ENCODE measurements around the gene SLC5A1. TPM values are rescaled to one million over a fixed set of nuclear protein-coding genes. Genes with fewer than 3 reads are reported as not detected.

The SLC5A1 gene
- total RNA-seq, result not detected in 2 replicates

DNA sequence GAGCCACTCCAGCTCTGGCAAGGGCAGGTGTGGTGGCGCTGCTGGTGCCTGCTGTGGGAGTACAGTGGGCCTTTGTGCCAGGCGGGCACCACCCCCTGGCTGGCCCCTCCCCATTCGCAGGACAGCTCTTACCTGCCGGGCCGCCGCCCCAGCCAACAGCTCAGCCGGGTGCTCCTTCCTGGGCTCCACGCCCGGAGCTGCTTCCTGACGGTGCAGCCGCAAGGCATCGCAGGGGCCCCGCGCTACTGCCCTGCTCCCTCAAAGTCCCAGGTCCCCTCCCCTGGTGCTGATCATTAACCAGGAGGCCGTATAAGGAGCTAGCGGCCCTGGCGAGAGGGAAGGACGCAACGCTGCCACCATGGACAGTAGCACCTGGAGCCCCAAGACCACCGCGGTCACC is at the start of gene SLC5A1:
SLC5A1 (plus strand) TSS at position 338 of the 400 bp plus-strand sequence; CDS start at position 359, 21 bp downstream.
- Histone ChIP-seq H3K4me2 (ENCODE audit: insufficient read depth, low read length) (no peak within 1 kb of the TSS), H2AFZ (ENCODE audit: low read length) (no peak within 1 kb of the TSS), H3K4me1 (ENCODE audit: insufficient read depth, low read length) (no peaks in the 10 kb centered on the region), H3K9me3 (ENCODE audit: low read depth, low read length) (no peaks in the 10 kb centered on the region), H3K36me3 (ENCODE audit: insufficient read depth, low read length) (no peaks in the 10 kb centered on the region), H3K27me3 (ENCODE audit: insufficient read depth, low read length) (peaks cover 57% of the 10 kb centered on the region), H3K27ac (ENCODE audit: low read depth, low read length) (no peak within 1 kb of the TSS), H4K20me1 (ENCODE audit: insufficient read depth, low read length) (no peaks in the 10 kb centered on the region), H3K79me2 (ENCODE audit: insufficient read depth, low read length) (no peaks in the 10 kb centered on the region), H3K4me3 (ENCODE audit: insufficient read depth, low read length) (no peak within 1 kb of the TSS)
- TF ChIP-seq, protein P1, sequence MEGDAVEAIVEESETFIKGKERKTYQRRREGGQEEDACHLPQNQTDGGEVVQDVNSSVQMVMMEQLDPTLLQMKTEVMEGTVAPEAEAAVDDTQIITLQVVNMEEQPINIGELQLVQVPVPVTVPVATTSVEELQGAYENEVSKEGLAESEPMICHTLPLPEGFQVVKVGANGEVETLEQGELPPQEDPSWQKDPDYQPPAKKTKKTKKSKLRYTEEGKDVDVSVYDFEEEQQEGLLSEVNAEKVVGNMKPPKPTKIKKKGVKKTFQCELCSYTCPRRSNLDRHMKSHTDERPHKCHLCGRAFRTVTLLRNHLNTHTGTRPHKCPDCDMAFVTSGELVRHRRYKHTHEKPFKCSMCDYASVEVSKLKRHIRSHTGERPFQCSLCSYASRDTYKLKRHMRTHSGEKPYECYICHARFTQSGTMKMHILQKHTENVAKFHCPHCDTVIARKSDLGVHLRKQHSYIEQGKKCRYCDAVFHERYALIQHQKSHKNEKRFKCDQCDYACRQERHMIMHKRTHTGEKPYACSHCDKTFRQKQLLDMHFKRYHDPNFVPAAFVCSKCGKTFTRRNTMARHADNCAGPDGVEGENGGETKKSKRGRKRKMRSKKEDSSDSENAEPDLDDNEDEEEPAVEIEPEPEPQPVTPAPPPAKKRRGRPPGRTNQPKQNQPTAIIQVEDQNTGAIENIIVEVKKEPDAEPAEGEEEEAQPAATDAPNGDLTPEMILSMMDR (IDR thresholded peaks at IDR 0.05; ENCODE audit: extremely low read depth, low read depth, low read length), result no peak
- no peak for DNase-seq (ENCODE audit: insufficient read length, low spot score, missing footprints)

DNA sequence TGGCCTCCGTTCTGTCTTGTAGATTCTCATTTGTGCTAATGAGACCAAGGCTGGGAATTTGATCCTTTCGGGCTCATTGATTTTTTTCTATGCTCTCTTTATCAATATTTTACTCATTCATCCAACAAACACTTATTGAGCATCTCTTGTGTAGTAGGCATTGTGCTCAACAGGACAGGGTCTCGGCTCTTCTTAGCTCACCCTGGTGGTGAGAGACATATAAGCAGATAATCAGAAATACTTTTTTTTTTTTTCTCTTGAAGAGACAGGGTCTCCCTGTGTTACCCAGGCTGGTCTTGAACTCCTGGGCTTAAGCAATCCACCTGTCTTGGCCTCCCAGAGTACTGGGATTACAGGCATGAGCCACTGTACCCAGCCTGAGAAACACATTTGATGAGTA is 48.0 kb upstream of the SLC5A1 start:
- DNase-seq (ENCODE audit: insufficient read length, low spot score, missing footprints), result no peak
- Histone ChIP-seq H4K20me1 (ENCODE audit: insufficient read depth, low read length) (no peaks in the 10 kb centered on the region), H3K4me3 (ENCODE audit: insufficient read depth, low read length) (no peak overlapping the region), H3K4me2 (ENCODE audit: insufficient read depth, low read length) (no peak overlapping the region), H3K4me1 (ENCODE audit: insufficient read depth, low read length) (no peaks in the 10 kb centered on the region), H3K9me3 (ENCODE audit: low read depth, low read length) (no peaks in the 10 kb centered on the region), H3K36me3 (ENCODE audit: insufficient read depth, low read length) (no peaks in the 10 kb centered on the region), H3K79me2 (ENCODE audit: insufficient read depth, low read length) (no peaks in the 10 kb centered on the region), H3K27ac (ENCODE audit: low read depth, low read length) (no peak overlapping the region), H2AFZ (ENCODE audit: low read length) (no peak overlapping the region), H3K27me3 (ENCODE audit: insufficient read depth, low read length) (peaks cover 7% of the 10 kb centered on the region)
- TF ChIP-seq, protein P1 (IDR thresholded peaks at IDR 0.05; ENCODE audit: extremely low read depth, low read depth, low read length), result peak; percentile 11

DNA sequence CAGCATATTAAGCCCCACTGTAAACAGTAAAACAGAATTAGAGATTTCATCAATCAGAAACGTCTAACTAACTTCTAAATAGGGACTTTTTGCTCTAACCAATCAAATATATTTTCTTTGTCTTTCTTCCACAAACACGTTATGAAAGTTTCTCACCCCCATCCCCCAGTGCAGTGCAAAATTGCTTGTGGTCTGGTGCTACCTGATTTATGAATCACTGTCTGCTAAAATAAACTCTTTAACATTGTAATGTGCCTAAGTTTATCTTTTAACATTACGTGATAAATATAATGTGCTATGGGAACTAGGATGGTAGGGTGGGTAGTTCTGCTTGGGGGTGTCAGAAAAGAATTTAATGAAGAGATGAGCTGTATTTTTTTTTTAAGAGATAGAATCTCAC is 47.3 kb upstream of the SLC5A1 start:
- Histone ChIP-seq H3K79me2 (ENCODE audit: insufficient read depth, low read length) (no peaks in the 10 kb centered on the region), H3K27ac (ENCODE audit: low read depth, low read length) (no peak overlapping the region), H3K36me3 (ENCODE audit: insufficient read depth, low read length) (no peaks in the 10 kb centered on the region), H3K4me3 (ENCODE audit: insufficient read depth, low read length) (no peak overlapping the region), H3K4me1 (ENCODE audit: insufficient read depth, low read length) (no peaks in the 10 kb centered on the region), H3K4me2 (ENCODE audit: insufficient read depth, low read length) (no peak overlapping the region), H4K20me1 (ENCODE audit: insufficient read depth, low read length) (no peaks in the 10 kb centered on the region), H2AFZ (ENCODE audit: low read length) (no peak overlapping the region), H3K27me3 (ENCODE audit: insufficient read depth, low read length) (peaks cover under 1% of the 10 kb centered on the region), H3K9me3 (ENCODE audit: low read depth, low read length) (no peaks in the 10 kb centered on the region)
- TF ChIP-seq, protein P1 (IDR thresholded peaks at IDR 0.05; ENCODE audit: extremely low read depth, low read depth, low read length), result no peak
- no peak for DNase-seq (ENCODE audit: insufficient read length, low spot score, missing footprints)

DNA sequence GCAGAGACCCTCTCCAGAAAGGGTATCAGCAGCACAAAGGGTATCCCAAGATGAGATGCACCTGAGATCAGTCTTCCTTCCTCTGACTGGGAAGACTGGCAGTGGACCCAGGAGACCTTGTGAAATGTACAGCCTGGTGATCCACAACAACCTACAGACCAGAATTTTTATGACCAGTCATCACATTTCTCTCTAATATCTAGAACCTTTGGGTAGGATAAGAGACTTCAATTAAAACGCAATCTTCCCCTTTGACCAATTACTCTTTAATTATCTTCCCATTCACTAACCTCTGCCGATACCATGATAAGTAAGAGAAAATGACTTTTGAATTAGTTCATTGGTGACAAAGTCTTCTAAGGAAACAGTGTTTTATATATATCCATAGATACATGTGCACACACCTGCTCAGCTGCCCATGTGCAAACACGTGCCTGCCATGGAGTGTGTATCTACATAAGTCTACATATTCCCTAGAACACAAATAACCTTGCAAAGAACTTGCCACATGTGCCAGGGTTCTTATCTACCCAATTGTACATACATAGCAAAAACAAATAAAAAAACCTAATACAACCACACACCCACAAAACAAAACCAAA is 44.2 kb upstream of the SLC5A1 start:
- Histone ChIP-seq H2AFZ (ENCODE audit: low read length) (no peak overlapping the region), H3K9me3 (ENCODE audit: low read depth, low read length) (no peaks in the 10 kb centered on the region), H3K27ac (ENCODE audit: low read depth, low read length) (no peak overlapping the region), H3K27me3 (ENCODE audit: insufficient read depth, low read length) (no peaks in the 10 kb centered on the region), H3K79me2 (ENCODE audit: insufficient read depth, low read length) (no peaks in the 10 kb centered on the region), H3K4me2 (ENCODE audit: insufficient read depth, low read length) (no peak overlapping the region), H3K4me3 (ENCODE audit: insufficient read depth, low read length) (no peak overlapping the region), H4K20me1 (ENCODE audit: insufficient read depth, low read length) (no peaks in the 10 kb centered on the region), H3K36me3 (ENCODE audit: insufficient read depth, low read length) (no peaks in the 10 kb centered on the region), H3K4me1 (ENCODE audit: insufficient read depth, low read length) (no peaks in the 10 kb centered on the region)
- no peak for DNase-seq (ENCODE audit: insufficient read length, low spot score, missing footprints)
- TF ChIP-seq, protein P1 (IDR thresholded peaks at IDR 0.05; ENCODE audit: extremely low read depth, low read depth, low read length), result no peak
